ENCODE results near the gene SASH1. TPM values are rescaled to one million over a fixed set of nuclear protein-coding genes. Genes with fewer than 3 reads are reported as not detected.
A peak's percentile ranks its signal among the peaks of the same experiment; 100 is the strongest.

Gene SASH1
- total and polyA plus RNA-seq, 2 experiments from 2014 or later, result 7.5 to 7.8 TPM

DNA sequence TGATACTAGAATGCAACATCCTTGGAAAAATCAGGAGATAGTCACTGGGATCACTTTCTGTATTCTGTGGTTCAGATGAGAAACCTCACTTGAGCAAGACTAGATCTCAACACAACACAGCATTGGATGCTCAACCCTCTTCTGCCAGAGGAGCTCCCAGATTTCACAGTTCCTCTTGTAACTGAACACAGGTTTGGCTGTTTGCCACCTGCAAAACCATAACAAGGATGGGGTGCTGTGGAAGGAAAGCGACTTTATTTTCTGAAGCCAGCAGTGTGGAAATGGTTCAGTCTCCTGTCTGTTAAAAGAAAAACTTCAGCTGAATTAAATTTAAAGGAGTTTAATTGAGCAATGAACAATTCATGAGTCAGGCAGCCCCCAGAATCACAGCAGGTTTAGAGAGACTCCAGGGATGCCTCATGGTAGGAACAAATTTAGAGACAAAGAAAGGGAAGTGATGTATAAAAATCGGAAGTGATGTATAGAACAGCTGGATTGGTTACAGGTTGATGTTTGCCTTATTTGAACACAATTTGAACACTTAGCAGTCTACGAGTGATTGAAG lies 254.3 kb downstream of the SASH1 start:
- H3K4me3 ChIP-seq, result no peak overlapping the region
- WGBS (ENCODE audit: low lambda C conversion rate, missing lambda C conversion rate), result 93% methylated on average over 3 of the region's 3 CpGs
- no peak overlapping the region for H2AFZ ChIP-seq
- H3K36me3 ChIP-seq (replicated peaks; ENCODE audit: insufficient read depth, low read depth), result no peaks in the 10 kb centered on the region
- H3K4me1 ChIP-seq (ENCODE audit: insufficient read depth), result peaks cover 8% of the 10 kb centered on the region
- no peaks in the 10 kb centered on the region for H3K9me3 ChIP-seq (ENCODE audit: low read depth)
- no peaks in the 10 kb centered on the region for H3K79me2 ChIP-seq
- no peak overlapping the region for H3K4me2 ChIP-seq
- no peaks in the 10 kb centered on the region for H3K9me2 ChIP-seq (replicated peaks; ENCODE audit: insufficient read depth)
- no peak for DNase-seq (ENCODE audit: low spot score)
- TF ChIP-seq EZH2 (IDR thresholded peaks at IDR 0.05; ENCODE audit: borderline replicate concordance) (no peak), EZH2phosphoT487 (IDR thresholded peaks at IDR 0.05; ENCODE audit: low read depth, severe bottlenecking, unreplicated experiment) (no peak)
- TF ChIP-seq, protein P1, sequence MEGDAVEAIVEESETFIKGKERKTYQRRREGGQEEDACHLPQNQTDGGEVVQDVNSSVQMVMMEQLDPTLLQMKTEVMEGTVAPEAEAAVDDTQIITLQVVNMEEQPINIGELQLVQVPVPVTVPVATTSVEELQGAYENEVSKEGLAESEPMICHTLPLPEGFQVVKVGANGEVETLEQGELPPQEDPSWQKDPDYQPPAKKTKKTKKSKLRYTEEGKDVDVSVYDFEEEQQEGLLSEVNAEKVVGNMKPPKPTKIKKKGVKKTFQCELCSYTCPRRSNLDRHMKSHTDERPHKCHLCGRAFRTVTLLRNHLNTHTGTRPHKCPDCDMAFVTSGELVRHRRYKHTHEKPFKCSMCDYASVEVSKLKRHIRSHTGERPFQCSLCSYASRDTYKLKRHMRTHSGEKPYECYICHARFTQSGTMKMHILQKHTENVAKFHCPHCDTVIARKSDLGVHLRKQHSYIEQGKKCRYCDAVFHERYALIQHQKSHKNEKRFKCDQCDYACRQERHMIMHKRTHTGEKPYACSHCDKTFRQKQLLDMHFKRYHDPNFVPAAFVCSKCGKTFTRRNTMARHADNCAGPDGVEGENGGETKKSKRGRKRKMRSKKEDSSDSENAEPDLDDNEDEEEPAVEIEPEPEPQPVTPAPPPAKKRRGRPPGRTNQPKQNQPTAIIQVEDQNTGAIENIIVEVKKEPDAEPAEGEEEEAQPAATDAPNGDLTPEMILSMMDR (IDR thresholded peaks at IDR 0.05; ENCODE audit: poor library complexity), result no peak
- H4K20me1 ChIP-seq (ENCODE audit: insufficient read depth, poor library complexity, severe bottlenecking), result no peaks in the 10 kb centered on the region
- H3K27me3 ChIP-seq, result no peaks in the 10 kb centered on the region
- H3K27ac ChIP-seq, result no peak overlapping the region

DNA sequence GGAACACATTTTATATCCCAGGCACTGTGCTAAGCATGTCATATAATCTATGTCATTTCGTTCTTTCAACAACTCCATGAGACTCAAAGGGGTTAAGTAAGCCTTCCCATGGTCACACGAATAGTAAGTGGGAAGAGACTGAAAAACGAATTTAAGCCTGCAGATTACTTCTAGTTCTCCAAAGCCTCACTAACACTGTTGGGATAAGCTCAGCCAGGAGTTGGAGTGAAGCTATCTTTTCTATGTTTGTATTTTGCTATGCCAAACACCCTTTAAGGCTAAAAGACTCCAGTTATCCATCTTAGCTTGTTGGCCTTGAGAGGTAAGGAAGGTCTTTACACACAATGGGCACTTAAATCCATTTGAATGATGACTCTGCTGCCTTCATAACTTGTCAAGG lies 256.1 kb downstream of the SASH1 start:
- Histone ChIP-seq H3K79me2 (no peaks in the 10 kb centered on the region), H2AFZ (no peak overlapping the region), H3K4me2 (no peak overlapping the region), H4K20me1 (ENCODE audit: insufficient read depth, poor library complexity, severe bottlenecking) (no peaks in the 10 kb centered on the region), H3K4me3 (no peak overlapping the region), H3K27me3 (no peaks in the 10 kb centered on the region), H3K36me3 (replicated peaks; ENCODE audit: insufficient read depth, low read depth) (no peaks in the 10 kb centered on the region), H3K9me2 (replicated peaks; ENCODE audit: insufficient read depth) (no peaks in the 10 kb centered on the region), H3K4me1 (ENCODE audit: insufficient read depth) (peaks cover 8% of the 10 kb centered on the region), H3K9me3 (ENCODE audit: low read depth) (no peaks in the 10 kb centered on the region), H3K27ac (no peak overlapping the region)
- DNase-seq (ENCODE audit: low spot score), result no peak
- TF ChIP-seq, protein P1 (IDR thresholded peaks at IDR 0.05; ENCODE audit: poor library complexity), result no peak
- TF ChIP-seq EZH2 (IDR thresholded peaks at IDR 0.05; ENCODE audit: borderline replicate concordance), result no peak
- no peak for TF ChIP-seq EZH2phosphoT487 (IDR thresholded peaks at IDR 0.05; ENCODE audit: low read depth, severe bottlenecking, unreplicated experiment)
- WGBS (ENCODE audit: low lambda C conversion rate, missing lambda C conversion rate), result 18% methylated on average over 3 of the region's 3 CpGs

DNA sequence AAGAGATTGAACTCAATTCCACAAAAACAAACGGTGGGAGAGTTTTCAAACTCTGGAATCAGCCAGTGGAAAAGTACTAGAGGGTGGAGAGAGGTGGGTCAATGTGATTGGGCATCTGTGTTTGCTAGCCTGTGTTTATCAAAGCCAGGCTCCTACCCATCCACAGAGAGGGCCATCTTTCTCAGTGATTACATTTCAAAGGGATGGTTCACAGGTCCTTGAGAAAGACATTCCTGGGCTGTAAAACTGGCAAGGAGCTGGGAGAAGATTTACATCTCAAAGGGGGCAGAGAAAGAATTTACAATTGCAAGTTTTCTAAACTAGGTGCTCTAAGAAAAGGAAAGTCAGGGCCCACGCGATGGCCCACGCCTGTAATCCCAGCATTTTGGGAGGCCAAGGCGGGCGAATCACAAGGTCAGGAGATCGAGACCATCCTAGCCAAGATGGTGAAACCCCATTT lies 257.4 kb downstream of the SASH1 start:
- no peaks in the 10 kb centered on the region for H3K9me2 ChIP-seq (replicated peaks; ENCODE audit: insufficient read depth)
- peak overlapping the region; percentile 23 for H3K4me2 ChIP-seq
- TF ChIP-seq EZH2phosphoT487 (IDR thresholded peaks at IDR 0.05; ENCODE audit: low read depth, severe bottlenecking, unreplicated experiment) (no peak), EZH2 (IDR thresholded peaks at IDR 0.05; ENCODE audit: borderline replicate concordance) (no peak)
- TF ChIP-seq, protein P1 (IDR thresholded peaks at IDR 0.05; ENCODE audit: poor library complexity), result no peak
- H3K9me3 ChIP-seq (ENCODE audit: low read depth), result no peaks in the 10 kb centered on the region
- no peaks in the 10 kb centered on the region for H4K20me1 ChIP-seq (ENCODE audit: insufficient read depth, poor library complexity, severe bottlenecking)
- H3K27me3 ChIP-seq, result no peaks in the 10 kb centered on the region
- peak overlapping the region; percentile 2 for H3K27ac ChIP-seq
- no peak overlapping the region for H2AFZ ChIP-seq
- no peaks in the 10 kb centered on the region for H3K36me3 ChIP-seq (replicated peaks; ENCODE audit: insufficient read depth, low read depth)
- WGBS (ENCODE audit: low lambda C conversion rate, missing lambda C conversion rate), result 37% methylated on average over 7 of the region's 7 CpGs
- peak; percentile 28 for DNase-seq (ENCODE audit: low spot score)
- H3K4me3 ChIP-seq, result no peak overlapping the region
- H3K4me1 ChIP-seq (ENCODE audit: insufficient read depth), result peaks cover 8% of the 10 kb centered on the region
- H3K79me2 ChIP-seq, result no peaks in the 10 kb centered on the region

Small RNA genes within 50 kb of the gene (small RNA-seq; reads per million reads assigned to genes)
- not detected for gene SNRPEP6
